ENCODE results near the gene GDPD5.

GDPD5 gene

GRCh38 chr11:75469785-75470405 is 55.8 kb downstream of the GDPD5 start:
- DNase-seq, result no peak

- DNase-seq, result no peak
Observed at GRCh38 chr11:75468534-75469340, 57.0 kb downstream of the GDPD5 start.

- DNase-seq, result no peak
Observed at GRCh38 chr11:75467881-75468280, 57.9 kb downstream of the GDPD5 start.

GRCh38 chr11:75467311-75467710 is 58.4 kb downstream of the GDPD5 start:
- DNase-seq, result no peak

- no peak for DNase-seq
Observed at GRCh38 chr11:75465701-75466531, 59.8 kb downstream of the GDPD5 start.

- no peak for DNase-seq
Observed at GRCh38 chr11:75463106-75463774, 62.5 kb downstream of the GDPD5 start.

- DNase-seq, result no peak
Observed at GRCh38 chr11:75462117-75462653, 63.6 kb downstream of the GDPD5 start.

- DNase-seq, result no peak
Observed at GRCh38 chr11:75461151-75461550, 64.6 kb downstream of the GDPD5 start.

- DNase-seq, result no peak
Observed at GRCh38 chr11:75456596-75457183, 69.1 kb downstream of the GDPD5 start.

- DNase-seq, result no peak
Observed at GRCh38 chr11:75454987-75455386, 70.8 kb downstream of the GDPD5 start.

GRCh38 chr11:75453916-75454655 is 71.7 kb downstream of the GDPD5 start:
- no peak for DNase-seq

GRCh38 chr11:75450826-75451821 is 74.6 kb downstream of the GDPD5 start:
- peak; percentile 32 for DNase-seq

GRCh38 chr11:75450236-75450635 is 75.5 kb downstream of the GDPD5 start:
- no peak for DNase-seq

GRCh38 chr11:75449776-75450175 is 76.0 kb downstream of the GDPD5 start:
- DNase-seq, result no peak

GRCh38 chr11:75449271-75449670 is 76.5 kb downstream of the GDPD5 start:
- DNase-seq, result no peak

- DNase-seq, result no peak
Observed at GRCh38 chr11:75447415-75447814, 78.3 kb downstream of the GDPD5 start.

GRCh38 chr11:75445315-75445953 is 80.3 kb downstream of the GDPD5 start:
- DNase-seq, result peak; percentile 75

- no peak for DNase-seq
Observed at GRCh38 chr11:75443043-75443442, 82.7 kb downstream of the GDPD5 start.

GRCh38 chr11:75442161-75442885 is 83.4 kb downstream of the GDPD5 start:
- DNase-seq, result no peak

All from activated CD4-positive, alpha-beta T cell treated with anti-CD3 and anti-CD28 coated beads, Interleukin-2, amount 50 U/mL, for 1 hour (primary cell).